ENCODE measurements around the gene CNTN4.
A peak's percentile ranks its signal among the peaks of the same experiment; 100 is the strongest.

CNTN4 gene

GRCh38 chr3:2356298-2356950 is 257.8 kb downstream of the CNTN4 start:
- peak; percentile 18 for DNase-seq (ENCODE audit: low read depth)
- TF ChIP-seq, protein P1, sequence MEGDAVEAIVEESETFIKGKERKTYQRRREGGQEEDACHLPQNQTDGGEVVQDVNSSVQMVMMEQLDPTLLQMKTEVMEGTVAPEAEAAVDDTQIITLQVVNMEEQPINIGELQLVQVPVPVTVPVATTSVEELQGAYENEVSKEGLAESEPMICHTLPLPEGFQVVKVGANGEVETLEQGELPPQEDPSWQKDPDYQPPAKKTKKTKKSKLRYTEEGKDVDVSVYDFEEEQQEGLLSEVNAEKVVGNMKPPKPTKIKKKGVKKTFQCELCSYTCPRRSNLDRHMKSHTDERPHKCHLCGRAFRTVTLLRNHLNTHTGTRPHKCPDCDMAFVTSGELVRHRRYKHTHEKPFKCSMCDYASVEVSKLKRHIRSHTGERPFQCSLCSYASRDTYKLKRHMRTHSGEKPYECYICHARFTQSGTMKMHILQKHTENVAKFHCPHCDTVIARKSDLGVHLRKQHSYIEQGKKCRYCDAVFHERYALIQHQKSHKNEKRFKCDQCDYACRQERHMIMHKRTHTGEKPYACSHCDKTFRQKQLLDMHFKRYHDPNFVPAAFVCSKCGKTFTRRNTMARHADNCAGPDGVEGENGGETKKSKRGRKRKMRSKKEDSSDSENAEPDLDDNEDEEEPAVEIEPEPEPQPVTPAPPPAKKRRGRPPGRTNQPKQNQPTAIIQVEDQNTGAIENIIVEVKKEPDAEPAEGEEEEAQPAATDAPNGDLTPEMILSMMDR (conservative IDR thresholded peaks at IDR 0.05; ENCODE audit: control insufficient read depth, insufficient read depth, low read depth, low read length): no peak

GRCh38 chr3:2360815-2361214 is 262.1 kb downstream of the CNTN4 start:
- no peak overlapping the region for H3K4me3 ChIP-seq (ENCODE audit: control insufficient read depth, low read depth, low read length)
- TF ChIP-seq, protein P1 (conservative IDR thresholded peaks at IDR 0.05; ENCODE audit: control insufficient read depth, insufficient read depth, low read depth, low read length): no peak

More at GRCh38 chr3:2356298-2356950, 257.8 kb downstream of the CNTN4 start:
- H3K4me3 ChIP-seq (ENCODE audit: control insufficient read depth, low read depth, low read length): no peak overlapping the region

DNA sequence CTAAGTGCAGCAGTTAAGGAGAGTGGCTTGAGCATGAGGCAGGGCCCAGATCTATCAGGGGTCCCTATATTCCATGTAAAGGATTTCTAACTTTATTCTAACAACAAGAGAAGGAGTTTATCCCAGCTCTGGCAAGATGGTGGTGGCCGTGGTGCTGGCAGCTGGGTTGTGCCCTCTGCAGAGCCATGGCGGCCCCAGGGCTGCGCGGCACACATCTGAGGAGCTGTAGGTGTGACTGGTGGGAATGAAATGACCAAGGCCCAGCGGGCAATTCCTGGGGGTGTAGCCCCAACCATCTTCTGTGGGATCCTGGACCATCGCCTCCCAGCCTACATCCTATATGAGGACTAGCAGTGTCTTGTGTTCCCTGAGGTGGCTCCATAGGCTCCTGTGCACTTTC is 263.5 kb downstream of the CNTN4 start:
- TF ChIP-seq, protein P1 (conservative IDR thresholded peaks at IDR 0.05; ENCODE audit: control insufficient read depth, insufficient read depth, low read depth, low read length): no peak

More at GRCh38 chr3:2360815-2361214, 262.1 kb downstream of the CNTN4 start:
- no peak for DNase-seq (ENCODE audit: low read depth)

GRCh38 chr3:2363854-2364253 is 265.2 kb downstream of the CNTN4 start:
- TF ChIP-seq, protein P1 (conservative IDR thresholded peaks at IDR 0.05; ENCODE audit: control insufficient read depth, insufficient read depth, low read depth, low read length): no peak
- H3K4me3 ChIP-seq (ENCODE audit: control insufficient read depth, low read depth, low read length): no peak overlapping the region
- DNase-seq (ENCODE audit: low read depth): no peak

More for the DNA sequence above, 263.5 kb downstream of the CNTN4 start:
- no peak for DNase-seq (ENCODE audit: low read depth)
- H3K4me3 ChIP-seq (ENCODE audit: control insufficient read depth, low read depth, low read length): no peak overlapping the region

- TF ChIP-seq, protein P1 (conservative IDR thresholded peaks at IDR 0.05; ENCODE audit: control insufficient read depth, insufficient read depth, low read depth, low read length): no peak
- DNase-seq (ENCODE audit: low read depth): no peak
Measured at GRCh38 chr3:2370317-2370716, 271.7 kb downstream of the CNTN4 start.

GRCh38 chr3:2372306-2372705 is 273.6 kb downstream of the CNTN4 start:
- TF ChIP-seq, protein P1 (conservative IDR thresholded peaks at IDR 0.05; ENCODE audit: control insufficient read depth, insufficient read depth, low read depth, low read length): no peak
- no peak for DNase-seq (ENCODE audit: low read depth)
- H3K4me3 ChIP-seq (ENCODE audit: control insufficient read depth, low read depth, low read length): no peak overlapping the region

More at GRCh38 chr3:2370317-2370716, 271.7 kb downstream of the CNTN4 start:
- no peak overlapping the region for H3K4me3 ChIP-seq (ENCODE audit: control insufficient read depth, low read depth, low read length)
